Pons (tissue), 1 donor: ENCODE data around the gene TMC1.
"Not testable (repeated sequence)": the region's sequence is repeated elsewhere in the genome, so short reads cannot be mapped to it uniquely, and the experiment has no call there.

ENCODE experiments used
- DNase-seq: peaks from one replicate; pipeline ENCODE4 v3.0.0-alpha.2; 2016; ENCODE audit warnings: low spot score

The TMC1 gene

GRCh38 chr9:72521416-72521815, at the start of gene TMC1:
TMC1 (plus strand) TSS chr9:72521608; CDS start chr9:72648649, 127,041 bp downstream.
- DNase-seq, result not testable (repeated sequence)

- no peak for DNase-seq
Measured at GRCh38 chr9:72473474-72474261, 47.7 kb upstream of the TMC1 start.

GRCh38 chr9:72474676-72475075, 46.7 kb upstream of the TMC1 start:
- DNase-seq, result no peak

- DNase-seq, result no peak
Measured at GRCh38 chr9:72476100-72476499, 45.3 kb upstream of the TMC1 start.

GRCh38 chr9:72476617-72477437, 44.6 kb upstream of the TMC1 start:
- DNase-seq, result no peak

- no peak for DNase-seq
Measured at GRCh38 chr9:72477930-72478518, 43.4 kb upstream of the TMC1 start.

GRCh38 chr9:72478966-72479365, 42.4 kb upstream of the TMC1 start:
- no peak for DNase-seq

GRCh38 chr9:72480261-72480660, 41.1 kb upstream of the TMC1 start:
- DNase-seq, result not testable (repeated sequence)

GRCh38 chr9:72480921-72481320, 40.5 kb upstream of the TMC1 start:
- no peak for DNase-seq

GRCh38 chr9:72485821-72486593, 35.4 kb upstream of the TMC1 start:
- DNase-seq, result peak; percentile 91

GRCh38 chr9:72486594-72486955, 34.8 kb upstream of the TMC1 start:
- peak; percentile 12 for DNase-seq

- not testable (repeated sequence) for DNase-seq
Measured at GRCh38 chr9:72487665-72488064, 33.7 kb upstream of the TMC1 start.

- DNase-seq, result no peak
Measured at GRCh38 chr9:72489986-72490385, 31.4 kb upstream of the TMC1 start.

- no peak for DNase-seq
Measured at GRCh38 chr9:72491242-72491641, 30.2 kb upstream of the TMC1 start.

GRCh38 chr9:72494051-72494450, 27.4 kb upstream of the TMC1 start:
- no peak for DNase-seq

GRCh38 chr9:72497447-72498046, 23.9 kb upstream of the TMC1 start:
- DNase-seq, result no peak

GRCh38 chr9:72506615-72507014, 14.8 kb upstream of the TMC1 start:
- DNase-seq, result no peak

- no peak for DNase-seq
Measured at GRCh38 chr9:72509053-72509452, 12.4 kb upstream of the TMC1 start.

GRCh38 chr9:72509635-72510034, 11.8 kb upstream of the TMC1 start:
- DNase-seq, result no peak

- not testable (repeated sequence) for DNase-seq
Measured at GRCh38 chr9:72521011-72521410, 397 bp upstream of the TMC1 start.

- DNase-seq, result peak; percentile 27
Measured at GRCh38 chr9:72524820-72525540, 3.6 kb downstream of the TMC1 start.
